K562 (cell line): ENCODE data around the gene FRRS1L. TPM values are rescaled to one million over a fixed set of nuclear protein-coding genes. Genes with fewer than 3 reads are reported as not detected.

ENCODE experiments used
- ATF1 ChIP-seq, 2 experiments: fragments of 450-650 bp in 1 of 2; IDR thresholded peaks; 2 replicates each; pipeline ENCODE4 v1.6.1; 2016; ENCODE audit warnings: missing compliant biosample characterization in 1 of 2, missing genetic modification characterization in 1 of 2
- BRF1 ChIP-seq: IDR thresholded peaks from 3 replicates; pipeline ENCODE4 v1.6.1; 2011; ENCODE audit warnings: borderline replicate concordance, mild to moderate bottlenecking; ENCODE audit not compliant: insufficient read length; ENCODE audit errors: extremely low read depth
- ELF1 ChIP-seq: fragments of 200-800 bp; sonication (Bioruptor generic); IDR thresholded peaks from 2 replicates; pipeline ENCODE4 v1.6.1; 2016; ENCODE audit warnings: missing genetic modification characterization, missing compliant biosample characterization
- ESRRB ChIP-seq: fragments of 250-450 bp; sonication (Bioruptor Pico); IDR thresholded peaks from 2 replicates; pipeline ENCODE4 v1.5.0; 2020; ENCODE audit warnings: mild to moderate bottlenecking, moderate library complexity, borderline replicate concordance
- FOXJ3 ChIP-seq: sonication (generic); formaldehyde crosslinking; IDR thresholded peaks from 2 replicates; pipeline ENCODE4 v1.4.0; 2020; ENCODE audit warnings: mild to moderate bottlenecking, missing genetic modification reagents
- GTF2A2 ChIP-seq: IDR thresholded peaks from 2 replicates; pipeline ENCODE4 v1.6.1; 2016; ENCODE audit warnings: mild to moderate bottlenecking, missing genetic modification characterization, missing compliant biosample characterization
- HDGF ChIP-seq: fragments of 450-650 bp; IDR thresholded peaks from 2 replicates; pipeline ENCODE4 v1.6.1; 2016
- HLTF ChIP-seq: fragments of 450-650 bp; IDR thresholded peaks from 2 replicates; pipeline ENCODE4 v1.6.1; 2016
- HNRNPLL ChIP-seq: fragments of 200-400 bp; formaldehyde crosslinking; IDR thresholded peaks from 2 replicates; pipeline ENCODE4 v1.6.1; 2017; ENCODE audit warnings: low read length, low read depth, mild to moderate bottlenecking; ENCODE audit not compliant: poor library complexity, severe bottlenecking
- NFIC ChIP-seq: fragments of 450-650 bp; IDR thresholded peaks from 2 replicates; pipeline ENCODE4 v1.6.1; 2017; ENCODE audit warnings: mild to moderate bottlenecking, inconsistent platforms
- POLR2G ChIP-seq: fragments of 200-400 bp; formaldehyde crosslinking; IDR thresholded peaks from 2 replicates; pipeline ENCODE4 v1.6.1; 2017; ENCODE audit warnings: low read depth, mild to moderate bottlenecking, antibody characterized with exemption, low read length, moderate library complexity
- RBFOX2 ChIP-seq: fragments of 200-400 bp; formaldehyde crosslinking; IDR thresholded peaks from 2 replicates; pipeline ENCODE4 v1.6.1; 2017; ENCODE audit warnings: low read depth, mild to moderate bottlenecking, low read length, moderate library complexity
- RBM25 ChIP-seq: fragments of 200-400 bp; formaldehyde crosslinking; IDR thresholded peaks from 2 replicates; pipeline ENCODE4 v1.6.1; 2018; ENCODE audit warnings: low read length, low read depth, moderate library complexity; ENCODE audit not compliant: severe bottlenecking
- SETDB1 ChIP-seq: IDR thresholded peaks from one replicate; pipeline ENCODE4 v1.6.1; 2012; ENCODE audit warnings: low read length, control low read depth, inconsistent platforms
- SIX5 ChIP-seq, 2 experiments: IDR thresholded peaks; 2 replicates each; pipeline ENCODE4 v1.6.1; 2011; ENCODE audit warnings: low read length in 2 of 2, borderline replicate concordance in 1 of 2, low read depth in 1 of 2, mild to moderate bottlenecking in 1 of 2, moderate library complexity in 1 of 2; ENCODE audit not compliant: insufficient read depth in 1 of 2
- STAG1 ChIP-seq: sonication (generic); formaldehyde crosslinking; IDR thresholded peaks from 2 replicates; pipeline ENCODE4 v1.5.0; 2020; ENCODE audit warnings: missing genetic modification reagents, borderline replicate concordance
- ZBTB12 ChIP-seq: fragments of 250-450 bp; sonication (Bioruptor Pico); IDR thresholded peaks from 2 replicates; pipeline ENCODE4 v1.4.0; 2020
- ZNF583 ChIP-seq: fragments of 250-450 bp; sonication (Bioruptor Pico); IDR thresholded peaks from 2 replicates; pipeline ENCODE4 v1.4.0; 2020
- ZSCAN29 ChIP-seq: fragments of 450-650 bp; IDR thresholded peaks from 2 replicates; pipeline ENCODE4 v1.6.1; 2017
- polyA plus RNA-seq, 8 experiments: library from polyadenylated mRNA; depleted of rRNA in 4 of 8; stranded (reverse) in 5 of 8; unstranded in 3 of 8; fragments of >200 nt; fragmentation: Nextera tagmentation in 2 of 8; fragmentation: Illumina TruSeq in 1 of 8; extraction: Ambion mirVana in 2 of 8; extraction: Trizol in 1 of 8; gene quantifications; 2 replicates each; pipeline versions ENCODE4 v1.2.1 to v1.2.3, GENCODE V29; 2011 to 2014; ENCODE audit warnings: inconsistent platforms in 1 of 8, missing spikeins in 1 of 8
- total RNA-seq, 7 experiments: library from RNA; depleted of rRNA in 6 of 7; stranded (reverse); fragments of >200 nt in 6 of 7; fragmentation: Illumina TruSeq in 2 of 7; extraction: Trizol in 2 of 7; gene quantifications; 2 replicates each; pipeline versions ENCODE4 v1.2.1 to v1.2.3, GENCODE V29; 2011 to 2021; ENCODE audit warnings: low replicate concordance in 1 of 7
- TF ChIP-seq, protein P1 (sequence below): sonication (generic); formaldehyde crosslinking; IDR thresholded peaks from 2 replicates; pipeline ENCODE4 v1.8.0; 2022; ENCODE audit warnings: mild to moderate bottlenecking, missing genetic modification reagents
- TF ChIP-seq, protein P2 (sequence below): fragments of 450-650 bp; IDR thresholded peaks from 2 replicates; pipeline ENCODE4 v1.6.1; 2016; ENCODE audit warnings: borderline replicate concordance
- TF ChIP-seq, protein P3 (sequence below): fragments of 450-650 bp; formaldehyde crosslinking; IDR thresholded peaks from 2 replicates; pipeline ENCODE4 v1.4.0; 2022; ENCODE audit warnings: missing genetic modification characterization
- TF ChIP-seq, protein P4 (sequence below): fragments of 450-650 bp; IDR thresholded peaks from one replicate; pipeline ENCODE4 v1.6.1; 2018; ENCODE audit warnings: mild to moderate bottlenecking, moderate library complexity; ENCODE audit not compliant: partially characterized antibody

The FRRS1L gene
- total and polyA plus RNA-seq, 9 of the 15 experiments (the other 6 are each of a cell fraction or from before 2014, with no cell fraction given), result under 0.01 to 0.04 (median 0.03) TPM; not detected in 5

- TF ChIP-seq HLTF (no peak), ATF1 (CRISPR knock-in tag; IDR thresholded peaks at IDR 0.05) (no peak), ATF1 (tag; IDR thresholded peaks at IDR 0.05) (peak; percentile 79), ZBTB12 (CRISPR knock-in tag) (0 out of 2 replicates have a peak, but pooled peaks have one; percentile 12), POLR2G (peak; percentile 94), ZSCAN29 (no peak; the same call in 1 of the 2 replicates), HDGF (no peak), SIX5 (IDR thresholded peaks at IDR 0.05; ENCODE audit: borderline replicate concordance in 1 of 2, insufficient read depth in 1 of 2, low read depth in 1 of 2, low read length in 2 of 2) (peak; percentile 89 to 90), STAG1 (no peak; the same call in 1 of the 2 replicates), NFIC (no peak), ELF1 (tag) (peak; percentile 89), FOXJ3 (no peak), ESRRB (no peak), BRF1 (no peak), ZNF583 (CRISPR knock-in tag) (no peak), HNRNPLL (peak; percentile 34), RBFOX2 (peak; percentile 94), RBM25 (no peak), GTF2A2 (tag) (no peak), SETDB1 (no peak)
- TF ChIP-seq, protein P1, sequence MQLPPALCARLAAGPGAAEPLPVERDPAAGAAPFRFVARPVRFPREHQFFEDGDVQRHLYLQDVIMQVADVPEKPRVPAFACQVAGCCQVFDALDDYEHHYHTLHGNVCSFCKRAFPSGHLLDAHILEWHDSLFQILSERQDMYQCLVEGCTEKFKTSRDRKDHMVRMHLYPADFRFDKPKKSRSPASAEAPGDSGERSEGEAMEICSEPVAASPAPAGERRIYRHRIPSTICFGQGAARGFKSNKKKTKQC (CRISPR knock-in tag), result no peak; the same call in 1 of the 2 replicates
- TF ChIP-seq, protein P2, sequence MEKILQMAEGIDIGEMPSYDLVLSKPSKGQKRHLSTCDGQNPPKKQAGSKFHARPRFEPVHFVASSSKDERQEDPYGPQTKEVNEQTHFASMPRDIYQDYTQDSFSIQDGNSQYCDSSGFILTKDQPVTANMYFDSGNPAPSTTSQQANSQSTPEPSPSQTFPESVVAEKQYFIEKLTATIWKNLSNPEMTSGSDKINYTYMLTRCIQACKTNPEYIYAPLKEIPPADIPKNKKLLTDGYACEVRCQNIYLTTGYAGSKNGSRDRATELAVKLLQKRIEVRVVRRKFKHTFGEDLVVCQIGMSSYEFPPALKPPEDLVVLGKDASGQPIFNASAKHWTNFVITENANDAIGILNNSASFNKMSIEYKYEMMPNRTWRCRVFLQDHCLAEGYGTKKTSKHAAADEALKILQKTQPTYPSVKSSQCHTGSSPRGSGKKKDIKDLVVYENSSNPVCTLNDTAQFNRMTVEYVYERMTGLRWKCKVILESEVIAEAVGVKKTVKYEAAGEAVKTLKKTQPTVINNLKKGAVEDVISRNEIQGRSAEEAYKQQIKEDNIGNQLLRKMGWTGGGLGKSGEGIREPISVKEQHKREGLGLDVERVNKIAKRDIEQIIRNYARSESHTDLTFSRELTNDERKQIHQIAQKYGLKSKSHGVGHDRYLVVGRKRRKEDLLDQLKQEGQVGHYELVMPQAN, result no peak
- TF ChIP-seq, protein P3, sequence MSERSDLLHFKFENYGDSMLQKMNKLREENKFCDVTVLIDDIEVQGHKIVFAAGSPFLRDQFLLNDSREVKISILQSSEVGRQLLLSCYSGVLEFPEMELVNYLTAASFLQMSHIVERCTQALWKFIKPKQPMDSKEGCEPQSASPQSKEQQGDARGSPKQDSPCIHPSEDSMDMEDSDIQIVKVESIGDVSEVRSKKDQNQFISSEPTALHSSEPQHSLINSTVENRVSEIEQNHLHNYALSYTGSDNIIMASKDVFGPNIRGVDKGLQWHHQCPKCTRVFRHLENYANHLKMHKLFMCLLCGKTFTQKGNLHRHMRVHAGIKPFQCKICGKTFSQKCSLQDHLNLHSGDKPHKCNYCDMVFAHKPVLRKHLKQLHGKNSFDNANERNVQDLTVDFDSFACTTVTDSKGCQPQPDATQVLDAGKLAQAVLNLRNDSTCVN (CRISPR knock-in tag), result no peak
- TF ChIP-seq, protein P4, sequence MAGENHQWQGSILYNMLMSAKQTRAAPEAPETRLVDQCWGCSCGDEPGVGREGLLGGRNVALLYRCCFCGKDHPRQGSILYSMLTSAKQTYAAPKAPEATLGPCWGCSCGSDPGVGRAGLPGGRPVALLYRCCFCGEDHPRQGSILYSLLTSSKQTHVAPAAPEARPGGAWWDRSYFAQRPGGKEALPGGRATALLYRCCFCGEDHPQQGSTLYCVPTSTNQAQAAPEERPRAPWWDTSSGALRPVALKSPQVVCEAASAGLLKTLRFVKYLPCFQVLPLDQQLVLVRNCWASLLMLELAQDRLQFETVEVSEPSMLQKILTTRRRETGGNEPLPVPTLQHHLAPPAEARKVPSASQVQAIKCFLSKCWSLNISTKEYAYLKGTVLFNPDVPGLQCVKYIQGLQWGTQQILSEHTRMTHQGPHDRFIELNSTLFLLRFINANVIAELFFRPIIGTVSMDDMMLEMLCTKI, result no peak
Observed at GRCh38 chr9:109119439-109120203, 47.4 kb downstream of the FRRS1L start, which contains the start of gene TMEM245 (continued).
